Brain pericyte (primary cell): Measurements from ENCODE around the gene PLEKHH2.
"Not testable (repeated sequence)": the region's sequence is repeated elsewhere in the genome, so short reads cannot be mapped to it uniquely, and the experiment has no call there.

ENCODE experiments used
- DNase-seq: peaks from one replicate; pipeline ENCODE4 v3.0.0-alpha.2; 2012; ENCODE audit warnings: low read depth, low spot score

Gene PLEKHH2

DNA sequence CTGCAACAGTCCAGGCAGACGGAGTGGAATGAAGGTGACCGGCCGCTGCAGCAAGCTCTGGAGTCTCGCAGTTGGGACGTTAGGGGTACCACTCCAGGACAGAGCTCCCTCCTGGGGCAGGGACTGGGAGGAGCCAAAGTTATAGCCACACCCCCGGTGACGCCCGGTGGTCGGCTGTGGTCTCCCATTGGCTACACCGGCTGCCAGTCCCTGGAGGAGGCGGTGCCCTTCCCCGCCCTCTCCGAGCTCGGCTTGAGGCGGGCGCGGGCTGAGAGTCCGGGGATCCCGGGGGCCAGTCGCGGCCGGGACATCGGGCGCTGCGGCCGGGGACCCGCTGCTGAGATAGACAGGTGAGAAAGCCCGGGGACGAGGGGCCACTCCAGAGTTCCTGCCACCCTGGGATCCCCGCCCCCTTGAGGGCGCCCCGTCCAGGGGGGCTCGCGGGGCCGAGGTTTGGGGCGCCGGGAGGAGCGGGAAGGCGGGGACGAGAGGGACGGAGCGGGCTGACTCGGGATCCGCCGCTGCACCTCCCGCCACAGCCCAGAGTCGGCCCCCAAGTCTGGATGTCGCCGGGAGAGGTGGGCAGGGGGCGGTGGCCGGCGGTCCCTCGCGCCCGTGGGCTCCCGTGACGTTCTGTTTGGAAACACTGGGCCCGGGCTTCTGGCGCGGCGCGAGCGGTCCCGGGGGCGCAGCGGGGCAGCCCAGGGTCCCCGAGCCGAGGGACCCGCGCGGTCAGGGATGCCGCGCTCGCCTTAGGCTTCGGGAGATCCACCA, at the start of gene PLEKHH2:
Gene PLEKHH2 (plus strand): TSS at position 231 of the 774 bp plus-strand sequence. CDS start 7,414 bp downstream, outside the sequence.
- peak; percentile 58 for DNase-seq

DNA sequence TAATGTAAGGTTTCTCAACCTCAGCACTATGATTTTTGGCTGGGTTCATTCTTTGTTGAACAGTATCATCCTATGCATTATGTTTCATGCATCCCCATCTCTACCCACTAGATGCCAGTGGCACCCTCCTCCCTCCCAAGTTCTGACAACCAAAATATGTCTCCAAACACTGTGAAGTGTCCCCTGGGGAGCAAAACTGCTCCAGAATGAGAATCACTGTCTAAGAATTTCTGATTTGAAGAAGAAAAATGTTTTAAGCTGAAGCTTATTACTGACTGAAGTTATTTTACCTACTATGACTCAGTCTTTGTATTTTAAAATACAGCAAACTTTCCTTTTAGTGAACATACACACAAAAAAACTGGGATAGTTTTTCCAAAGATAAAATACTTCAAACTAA, 44.6 kb upstream of the PLEKHH2 start:
- no peak for DNase-seq

DNA sequence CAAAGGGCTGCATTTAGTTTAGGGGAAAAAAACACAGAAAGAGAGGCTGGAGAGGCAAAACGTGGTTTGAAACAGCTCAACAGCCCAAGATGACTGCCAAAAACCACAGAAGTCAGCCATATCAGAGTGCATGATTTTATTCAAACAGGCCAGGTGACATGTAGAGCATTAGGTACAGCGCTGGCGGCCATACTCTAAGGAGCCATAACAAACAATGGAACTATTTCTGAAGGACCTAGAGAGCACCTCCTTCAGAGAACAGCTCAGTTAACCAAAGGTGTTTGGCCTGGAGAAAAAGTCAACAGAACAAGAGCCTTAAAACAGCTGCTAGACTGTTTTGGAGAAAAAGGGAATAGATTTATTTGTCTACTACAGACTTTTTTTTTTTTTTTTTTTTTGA, 43.8 kb upstream of the PLEKHH2 start:
- no peak for DNase-seq

DNA sequence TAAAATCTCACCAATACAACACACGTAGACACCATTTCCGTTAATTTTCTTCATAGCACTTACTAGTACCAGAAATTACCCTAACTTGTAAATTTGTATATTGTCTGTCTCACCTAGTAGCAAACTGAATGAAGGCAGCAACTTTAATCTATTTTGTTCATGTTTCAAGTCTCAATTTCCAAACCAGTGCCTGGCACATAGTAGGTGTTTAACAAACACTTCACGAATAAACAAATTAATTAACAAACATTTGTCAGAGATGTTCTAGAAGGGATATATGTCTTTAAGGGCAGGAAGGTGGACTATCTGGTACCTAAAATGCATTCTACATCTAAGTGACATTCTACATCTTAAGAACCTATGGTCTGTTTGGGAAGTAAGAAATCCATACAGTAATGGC, 42.2 kb upstream of the PLEKHH2 start:
- DNase-seq = no peak

DNA sequence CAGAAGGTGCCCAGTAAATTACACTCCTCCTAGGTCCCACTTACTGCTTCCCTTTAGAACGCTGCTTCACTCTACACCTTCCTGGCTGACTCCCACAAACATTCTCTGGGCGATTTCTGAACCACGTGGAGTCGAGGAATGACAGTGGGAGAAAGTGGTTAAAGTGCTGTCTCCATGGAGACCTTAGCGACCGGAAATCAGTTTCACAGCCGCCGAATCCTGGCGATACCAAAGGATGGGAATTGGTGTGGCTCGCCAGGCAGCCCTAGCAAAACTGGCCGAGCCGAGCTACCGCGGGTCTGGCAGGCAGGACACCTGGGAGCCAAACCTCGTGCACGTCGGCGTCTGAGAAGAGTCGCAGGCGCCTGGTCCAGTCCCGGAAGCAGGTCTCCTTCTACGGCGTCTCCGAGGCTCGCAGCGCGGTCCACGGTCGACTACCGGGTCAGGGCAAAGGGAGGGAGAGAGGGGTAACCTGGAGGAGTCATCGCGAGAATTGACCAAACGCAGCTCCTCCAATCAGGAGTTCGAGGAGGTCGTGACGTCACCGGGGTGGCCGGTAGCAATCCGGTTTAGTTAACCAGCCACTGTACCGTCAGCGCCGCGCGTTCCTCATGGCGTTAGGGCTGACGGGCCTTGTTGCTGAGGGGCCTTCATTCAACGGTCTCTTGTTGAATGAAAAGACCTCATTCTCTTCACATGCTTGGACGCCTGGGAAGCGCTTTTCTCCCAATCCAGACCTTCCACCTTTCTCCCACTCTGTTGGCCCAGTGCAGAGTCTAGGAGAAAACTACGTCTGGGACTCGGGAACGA, 41.3 kb upstream of the PLEKHH2 start, which contains the start of gene THADA:
Gene THADA (minus strand): TSS at position 436 of the 810 bp plus-strand sequence. CDS start 3,646 bp downstream, outside the sequence.
- peak; percentile 95 for DNase-seq

DNA sequence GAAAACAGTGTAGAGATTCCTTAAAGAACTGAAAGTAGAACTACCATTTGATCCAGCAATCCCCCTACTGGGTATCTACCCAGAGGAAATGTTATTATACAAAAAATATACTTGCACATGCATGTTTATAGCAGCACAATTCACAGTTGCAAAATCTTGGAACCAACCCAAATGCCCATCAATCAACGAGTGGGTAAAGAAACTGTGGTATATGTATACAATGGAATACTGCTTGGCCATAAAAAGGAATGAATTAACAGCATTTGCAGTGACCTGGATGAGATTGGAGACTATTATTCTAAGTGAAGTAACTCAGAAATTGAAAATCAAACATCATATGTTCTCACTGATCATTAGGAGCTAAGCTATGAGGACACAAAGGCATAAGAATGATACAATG, 36.5 kb upstream of the PLEKHH2 start:
- DNase-seq = not testable (repeated sequence)

DNA sequence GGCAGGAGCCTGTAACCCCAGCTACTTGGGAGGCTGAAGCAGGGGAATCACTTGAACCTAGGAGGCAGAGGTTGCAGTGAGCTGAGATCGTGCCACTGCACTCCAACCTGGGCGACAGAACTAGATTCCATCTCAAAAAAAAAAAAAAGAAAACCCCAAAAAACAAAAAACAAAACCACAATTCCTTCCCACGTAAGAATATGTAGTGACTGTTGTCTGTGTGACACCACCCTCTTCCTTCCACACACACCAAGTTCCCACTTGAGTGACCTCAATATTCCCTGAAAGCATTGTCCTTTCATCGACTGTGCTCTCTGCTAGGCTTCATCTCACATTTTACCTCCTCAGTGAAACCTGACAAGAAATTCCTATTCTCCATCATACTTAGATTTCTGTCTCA, 32.4 kb upstream of the PLEKHH2 start:
- DNase-seq = no peak

DNA sequence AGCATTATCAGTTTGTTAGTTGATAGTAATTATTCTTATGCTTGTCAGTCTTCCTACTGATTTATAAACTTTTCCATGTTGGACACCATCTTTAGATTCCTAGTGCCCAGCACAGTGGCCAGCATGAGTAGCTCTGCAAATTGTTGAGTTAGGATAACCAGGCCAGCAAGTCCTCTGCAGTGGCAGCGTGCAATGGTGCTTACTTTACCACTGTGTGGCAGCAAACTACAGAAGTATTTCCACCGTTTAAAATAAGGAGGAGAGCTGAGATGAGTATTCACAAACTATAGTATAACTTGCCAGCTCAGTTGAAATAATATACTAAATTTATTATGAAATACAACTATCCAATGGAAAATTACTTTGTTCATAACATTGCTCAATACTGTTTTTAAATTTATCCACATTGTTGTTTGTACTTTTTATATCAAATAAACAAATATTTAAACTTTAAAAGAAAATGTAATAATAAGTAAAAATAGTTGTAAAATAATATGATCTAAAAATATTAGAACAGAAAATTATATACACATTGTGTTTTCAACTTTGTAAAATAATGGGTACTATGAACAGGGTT, 31.9 kb upstream of the PLEKHH2 start:
- no peak for DNase-seq

DNA sequence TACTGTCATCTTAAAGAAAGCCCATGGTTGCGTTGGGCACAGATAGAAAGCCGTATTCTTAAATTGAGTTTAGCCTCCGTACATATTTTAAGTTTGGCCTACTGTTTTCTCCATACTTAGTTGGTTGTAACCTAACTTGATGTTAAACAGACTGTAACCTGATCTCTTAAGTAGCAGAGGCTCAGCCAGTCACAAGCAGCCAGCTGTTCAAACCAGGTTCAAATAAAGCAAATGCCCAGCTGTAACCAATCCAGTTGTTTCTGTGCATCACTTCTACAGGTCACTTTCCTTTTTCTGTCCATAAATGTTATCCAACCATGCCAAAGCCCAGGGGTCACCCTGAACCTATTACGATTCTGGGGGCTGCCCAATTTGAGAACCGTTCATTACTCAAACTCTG, 31.2 kb upstream of the PLEKHH2 start:
- DNase-seq = no peak

DNA sequence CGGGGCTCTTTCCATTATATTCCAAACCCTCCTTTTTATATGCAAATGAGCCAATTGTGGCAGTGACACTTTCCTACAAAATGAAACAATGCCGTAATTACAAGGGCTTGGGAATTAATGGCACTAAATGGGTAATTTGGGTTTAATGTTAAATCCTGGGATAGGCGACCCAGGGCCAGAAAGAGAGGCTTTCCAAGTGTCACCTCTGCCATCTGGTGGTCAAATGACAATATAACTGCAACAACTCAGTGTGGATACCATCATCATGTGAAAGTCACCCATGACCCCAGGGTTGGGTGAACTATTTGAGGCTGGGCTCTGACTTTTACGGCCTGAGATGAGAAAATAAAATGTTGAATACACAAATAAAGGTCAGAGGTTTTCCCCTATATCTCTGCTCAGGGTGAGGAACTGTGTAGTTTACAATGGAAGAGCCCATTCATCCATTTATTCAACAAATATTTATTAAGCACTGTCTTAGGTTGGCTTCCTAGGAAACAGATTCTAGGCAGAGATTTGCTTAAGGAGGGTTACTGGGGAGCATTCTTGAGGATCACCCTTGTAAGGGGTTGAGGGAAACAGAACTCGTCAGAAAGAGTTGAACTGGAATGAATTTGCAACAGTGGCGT, 27.7 kb upstream of the PLEKHH2 start:
- no peak for DNase-seq

DNA sequence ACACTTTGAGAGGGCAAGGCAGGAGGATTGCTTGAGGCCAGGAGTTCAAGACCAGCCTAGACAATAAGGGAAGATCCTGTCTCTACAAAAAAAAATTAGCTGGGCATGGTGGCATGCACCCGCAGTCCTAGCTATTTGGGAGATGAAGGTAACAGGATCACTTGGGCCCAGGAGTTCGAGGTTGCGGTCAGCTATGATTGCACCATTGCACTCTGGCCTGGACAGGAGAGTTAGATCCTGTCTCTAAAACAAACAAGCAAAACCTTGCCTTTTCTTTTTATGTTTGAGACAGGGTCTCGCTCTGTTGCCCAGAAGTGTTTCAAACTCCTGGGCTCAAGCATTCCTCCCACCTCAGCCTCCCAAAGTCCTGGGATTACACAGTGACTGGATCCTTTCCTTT, 26.7 kb upstream of the PLEKHH2 start:
- DNase-seq = no peak

DNA sequence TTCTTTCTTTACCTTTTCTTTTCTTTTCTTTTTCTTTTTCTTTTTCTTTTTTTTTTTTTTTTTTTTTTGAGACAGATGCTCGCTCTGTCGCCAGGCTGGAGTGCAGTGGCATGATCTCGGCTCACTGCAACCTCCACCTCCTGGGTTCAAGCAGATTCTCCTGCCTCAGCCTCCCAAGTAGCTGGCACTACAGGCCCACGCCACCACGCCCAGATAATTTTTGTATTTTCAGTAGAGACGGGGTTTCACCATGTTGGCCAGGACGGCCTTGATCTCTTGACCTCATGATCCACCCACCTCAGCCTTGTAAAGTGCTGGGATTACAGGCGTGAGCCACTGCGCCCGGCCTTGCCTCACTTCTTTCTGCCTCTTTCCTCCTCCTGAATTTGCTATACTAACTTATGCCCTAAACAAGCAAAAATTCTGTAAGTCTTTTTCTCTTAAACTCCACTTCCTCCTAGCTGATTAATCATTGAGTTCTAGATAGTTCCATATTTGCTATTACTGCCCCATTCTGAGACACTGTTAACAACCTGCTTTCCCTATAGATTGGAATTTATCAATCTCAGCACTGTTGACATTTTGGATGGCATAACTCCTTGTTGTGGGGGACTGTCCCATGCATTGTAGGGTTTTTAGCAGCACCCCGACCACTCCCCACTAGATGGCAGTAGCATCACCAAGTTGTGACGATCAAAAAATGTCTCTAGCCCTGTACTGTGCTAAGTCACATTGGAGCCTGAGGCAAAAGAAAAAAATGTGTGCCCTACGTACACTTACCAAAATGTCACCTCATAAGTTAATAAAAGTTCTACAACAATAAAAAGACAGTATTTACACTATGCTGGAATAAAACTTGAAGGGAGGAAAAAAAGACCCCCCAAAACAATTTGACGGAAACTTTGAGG, 24.8 kb upstream of the PLEKHH2 start:
- no peak for DNase-seq

DNA sequence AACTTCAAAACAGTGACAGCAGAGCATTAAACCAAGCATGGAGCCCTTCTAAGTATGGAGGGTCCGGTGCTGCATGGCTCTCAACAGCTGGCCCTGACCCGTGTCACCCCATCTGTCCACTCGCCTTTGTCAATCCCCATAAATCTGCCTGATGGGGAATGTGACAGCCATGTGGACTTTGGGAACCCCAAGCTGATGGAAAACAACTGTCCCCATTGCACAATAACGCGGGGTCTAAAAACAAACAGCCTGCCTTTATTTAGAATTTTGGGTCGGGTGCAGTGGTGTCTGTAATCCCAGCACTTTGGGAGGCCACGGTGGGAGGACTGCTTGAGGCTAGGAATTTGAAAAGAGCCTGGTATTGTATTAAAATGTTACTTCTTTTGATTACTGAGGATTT, 24.1 kb upstream of the PLEKHH2 start:
- no peak for DNase-seq

DNA sequence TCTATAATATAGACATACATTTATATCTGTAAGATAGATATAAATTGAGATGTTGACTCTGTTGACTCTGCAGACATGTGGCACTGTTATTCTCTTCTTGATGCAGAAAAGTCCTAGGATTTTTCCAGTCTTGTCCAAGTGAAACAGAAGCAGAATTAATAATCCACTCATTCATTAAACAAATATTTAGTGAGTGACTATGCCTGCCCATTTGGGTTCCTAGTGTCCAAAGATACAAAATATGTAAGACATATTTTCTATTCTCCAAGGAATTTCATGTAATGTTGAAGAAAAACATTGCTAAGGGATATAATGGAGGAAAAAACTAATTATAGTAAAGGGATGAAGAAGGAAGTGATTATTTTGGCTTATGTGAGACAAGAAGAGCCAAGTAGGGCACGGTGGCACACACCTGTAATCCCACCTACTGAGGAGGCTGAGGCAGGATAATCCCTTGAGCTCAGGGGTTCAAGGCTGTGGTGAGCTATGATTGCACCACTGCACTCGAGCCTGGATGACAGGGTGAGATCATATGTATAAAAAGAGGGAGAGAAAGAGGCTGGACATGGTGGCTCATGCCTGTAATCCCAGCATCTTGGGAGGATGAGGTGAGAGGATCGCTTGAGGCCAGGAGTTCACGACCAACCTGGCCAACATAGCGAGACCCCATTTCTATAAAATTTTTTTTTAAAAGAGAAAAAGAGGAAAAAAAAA, 19.9 kb upstream of the PLEKHH2 start:
- DNase-seq = no peak

DNA sequence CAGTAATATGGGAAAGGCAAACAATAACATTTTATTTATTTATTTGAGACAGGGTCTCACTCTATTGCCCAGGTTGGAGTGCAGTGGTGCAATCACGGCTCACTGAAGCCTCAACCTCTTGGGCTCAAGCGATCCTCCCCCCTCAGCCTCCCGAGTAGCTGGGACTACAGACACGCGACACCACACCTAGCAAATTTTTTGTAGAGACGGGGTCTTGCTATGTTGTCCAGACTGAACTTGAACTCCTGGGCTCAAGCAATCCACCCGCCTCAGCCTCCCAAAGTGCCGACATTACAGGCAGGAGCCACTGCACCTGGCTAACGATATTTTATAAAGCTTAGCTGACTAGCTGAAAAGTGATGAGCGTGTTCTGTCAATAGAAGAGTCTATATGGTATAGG, 17.5 kb upstream of the PLEKHH2 start:
- DNase-seq = no peak

DNA sequence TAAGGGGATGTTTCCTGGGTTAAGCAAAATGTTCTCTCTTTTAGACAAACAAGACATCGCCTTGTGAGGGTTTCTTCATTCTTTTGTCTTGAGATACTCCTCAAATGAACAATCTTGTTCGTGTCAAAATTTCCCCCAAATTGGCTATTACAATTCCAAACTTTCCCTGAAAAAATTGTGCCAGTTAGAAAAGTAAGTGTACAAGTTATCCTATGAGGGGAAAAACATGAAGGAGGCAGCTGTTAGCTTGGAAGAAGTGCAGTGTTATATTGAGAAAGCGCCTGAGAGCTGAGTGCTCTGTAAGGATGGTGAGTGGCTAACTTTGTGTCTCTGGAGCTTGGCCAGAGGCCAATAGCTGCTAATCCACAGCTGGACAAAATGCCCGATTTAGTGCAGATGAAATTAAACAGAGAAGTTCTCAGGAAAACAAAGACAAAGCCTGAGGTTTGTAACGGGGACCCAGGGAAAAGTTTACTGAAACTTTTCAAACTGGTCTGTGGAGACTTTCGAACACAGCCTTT, 14.1 kb upstream of the PLEKHH2 start:
- DNase-seq = no peak

DNA sequence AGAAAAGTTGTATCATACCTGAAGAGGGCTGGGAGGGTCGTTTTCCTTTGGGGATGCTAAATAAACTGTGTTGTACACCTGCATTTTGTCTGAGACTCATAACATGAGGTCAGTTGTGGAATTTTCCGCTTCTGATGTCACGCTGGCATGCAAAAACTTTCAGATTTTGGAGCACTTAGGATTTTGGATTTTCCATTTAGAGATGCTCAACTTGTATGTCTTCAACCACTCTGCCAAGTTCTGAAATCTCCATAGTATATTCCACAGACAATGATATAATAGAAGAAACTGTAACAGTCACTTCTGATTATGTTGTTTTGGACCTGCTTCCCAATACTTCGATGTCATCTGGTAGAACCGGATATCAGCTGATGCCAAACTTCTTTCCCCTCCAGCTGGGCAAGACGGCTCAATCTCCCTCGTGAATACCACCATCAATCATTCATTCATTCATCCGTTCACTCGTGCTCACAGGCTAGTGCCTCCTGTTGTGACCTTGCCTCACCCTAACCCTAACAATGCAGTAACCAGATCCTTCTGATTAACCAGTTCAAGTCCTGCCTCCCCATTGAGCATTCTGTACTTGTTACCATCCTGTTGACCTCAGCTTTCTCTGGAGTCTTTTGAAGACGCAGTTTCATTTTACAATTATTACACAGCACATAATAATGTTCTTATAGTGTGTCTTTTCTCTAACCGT, 5.3 kb upstream of the PLEKHH2 start:
- no peak for DNase-seq

DNA sequence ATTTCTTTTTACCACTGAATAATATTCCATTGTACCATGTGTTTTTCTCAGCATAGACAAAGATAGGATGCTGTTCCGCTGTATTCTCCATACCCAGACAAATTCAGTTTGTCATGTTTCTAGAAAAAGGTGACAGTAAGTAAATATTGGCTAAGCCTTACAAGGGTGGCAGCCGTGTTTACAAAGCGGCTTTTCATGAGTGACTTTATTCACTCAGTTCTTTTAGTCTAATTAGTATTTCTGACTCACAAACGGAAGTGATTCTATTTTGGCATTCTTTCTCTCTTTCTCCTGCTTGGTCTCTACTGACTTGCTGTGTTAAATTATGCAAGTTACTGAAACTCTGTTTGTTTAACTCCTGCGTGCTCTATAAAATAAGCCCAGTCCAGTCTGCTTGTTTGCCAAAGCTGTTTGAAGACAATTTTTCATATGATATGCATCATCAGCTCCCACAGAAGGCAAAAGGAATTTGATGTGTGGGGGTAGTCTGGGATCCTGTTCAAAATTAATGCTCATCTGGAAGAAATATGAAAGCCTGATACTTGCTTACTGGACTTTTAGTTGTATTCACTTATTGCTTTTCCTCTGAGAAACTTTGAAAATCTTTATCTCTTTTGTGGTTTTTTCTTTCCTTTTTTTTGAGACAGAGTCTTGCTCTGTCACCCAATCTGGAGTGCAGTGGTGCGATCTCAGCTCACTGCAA, 2.3 kb upstream of the PLEKHH2 start:
- peak; percentile 10 for DNase-seq

DNA sequence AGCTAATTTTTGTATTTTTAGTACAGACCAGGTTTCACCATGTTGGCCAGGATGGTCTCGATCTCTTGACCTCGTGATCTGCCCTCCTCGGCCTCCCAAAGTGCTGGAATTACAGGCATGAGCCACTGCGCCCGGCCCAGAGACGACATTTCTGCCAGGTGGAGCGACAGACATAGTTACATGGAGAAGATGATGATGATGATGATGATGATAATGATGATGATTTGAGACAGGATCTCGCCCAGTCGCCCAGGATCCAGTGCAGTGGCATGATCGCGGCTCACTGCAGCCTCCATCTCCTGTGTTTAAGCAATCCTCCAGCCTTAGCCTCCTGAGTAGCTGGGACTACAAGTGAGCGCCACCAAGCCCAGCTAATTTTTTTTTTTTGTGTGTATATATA, 907 bp upstream of the PLEKHH2 start:
- DNase-seq = not testable (repeated sequence)
